ENCODE data around the gene ZEB2. TPM values are rescaled to one million over a fixed set of nuclear protein-coding genes. Genes with fewer than 3 reads are reported as not detected.

The ZEB2 gene
- total and polyA plus RNA-seq, 10 of the 15 experiments (the other 5 are each of a cell fraction or from before 2014, with no cell fraction given) = 0.14 to 3.2 (median 0.84) TPM

DNA sequence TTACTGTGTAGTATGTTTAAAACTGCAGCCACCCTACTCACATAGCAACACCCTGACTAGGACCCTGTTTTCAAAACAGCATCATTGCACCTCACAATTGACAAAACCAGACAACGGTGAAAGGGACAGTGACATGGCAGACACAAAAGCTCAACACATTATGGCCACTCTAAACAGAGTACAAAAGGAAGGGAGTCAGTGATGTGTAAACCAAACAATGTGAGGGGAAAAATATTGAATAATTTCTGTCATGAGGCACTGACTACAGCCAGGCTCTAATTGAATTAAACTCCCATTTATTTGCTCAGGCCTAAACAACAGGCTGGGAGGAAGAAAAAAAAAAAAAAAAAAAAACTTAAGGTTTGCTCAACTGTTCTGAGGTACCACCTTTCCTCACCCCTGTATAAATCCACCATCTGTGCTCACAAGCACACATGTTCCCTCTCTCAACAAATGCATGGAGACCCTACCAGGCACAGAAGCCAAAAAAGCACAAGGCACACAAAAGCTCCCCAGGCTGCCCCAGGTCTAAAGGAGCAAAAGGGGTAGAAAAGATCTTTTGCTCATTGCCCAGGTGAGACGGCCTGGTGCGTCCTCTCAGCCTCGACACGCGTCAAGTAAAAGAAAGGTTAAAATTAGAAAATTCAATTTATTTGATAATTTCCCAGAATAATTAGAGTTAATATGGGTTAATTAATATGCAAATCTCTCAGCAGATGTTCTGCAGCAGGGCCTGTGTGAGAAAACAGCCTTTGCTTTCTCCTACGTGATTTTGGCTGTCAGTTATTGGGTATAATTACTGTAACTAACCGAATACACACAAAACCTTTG lies 80.9 kb downstream of the ZEB2 start:
- H2AFZ ChIP-seq (ENCODE audit: control insufficient read depth, low read depth, low read length) = no peak overlapping the region
- FAIRE-seq (no peak), DNase-seq (ENCODE audit: low read depth, low spot score) (no peak), ATAC-seq (no peak)
- in situ Hi-C loops (cut with MboI) = no loop called here
- H3K36me3 ChIP-seq (ENCODE audit: control insufficient read depth in 2 of 2, insufficient read depth in 2 of 2, low read length in 1 of 2) = no peaks in the 10 kb centered on the region
- H4K20me1 ChIP-seq (ENCODE audit: control insufficient read depth, insufficient read depth) = no peaks in the 10 kb centered on the region
- no peak overlapping the region for H3K9ac ChIP-seq (ENCODE audit: control insufficient read depth, insufficient read depth, low read length)
- H3K79me2 ChIP-seq (ENCODE audit: control insufficient read depth, insufficient read depth, low read length) = no peaks in the 10 kb centered on the region
- ChIA-PET POLR2A (no interaction called here), CTCF (interaction anchor here (5.5 kb wide), 1 partner anchor 10 kb away, joined by 32 read pairs; no protein-coding TSS in a partner anchor), RAD21 (ENCODE audit: unreplicated experiment) (interaction anchor here (1.4 kb wide), 1 partner anchor 10 kb away, joined by 3 read pairs; no protein-coding TSS in a partner anchor), SMC1A (ENCODE audit: uncharacterized antibody, unreplicated experiment) (interaction anchor here (0.5 to 2.5 kb wide), 5 partner anchors 9 to 173 kb away, joined by 3 to 8 read pairs (median 3); no protein-coding TSS in a partner anchor)
- TF ChIP-seq RFX5 (IDR thresholded peaks at IDR 0.05; ENCODE audit: low read depth, low read length) (no peak), IKZF2 (IDR thresholded peaks at IDR 0.05) (no peak), JUNB (IDR thresholded peaks at IDR 0.05) (no peak), HDAC6 (IDR thresholded peaks at IDR 0.05; ENCODE audit: unreplicated experiment) (no peak), STAT3 (IDR thresholded peaks at IDR 0.05; ENCODE audit: low read depth, low read length) (no peak), NR2C1 (IDR thresholded peaks at IDR 0.05) (no peak), POU2F2 (IDR thresholded peaks at IDR 0.05; ENCODE audit: borderline replicate concordance, low read depth, low read length) (no peak), BMI1 (IDR thresholded peaks at IDR 0.05; ENCODE audit: borderline replicate concordance) (no peak), ZNF622 (IDR thresholded peaks at IDR 0.05) (no peak)
- TF ChIP-seq, protein P1, sequence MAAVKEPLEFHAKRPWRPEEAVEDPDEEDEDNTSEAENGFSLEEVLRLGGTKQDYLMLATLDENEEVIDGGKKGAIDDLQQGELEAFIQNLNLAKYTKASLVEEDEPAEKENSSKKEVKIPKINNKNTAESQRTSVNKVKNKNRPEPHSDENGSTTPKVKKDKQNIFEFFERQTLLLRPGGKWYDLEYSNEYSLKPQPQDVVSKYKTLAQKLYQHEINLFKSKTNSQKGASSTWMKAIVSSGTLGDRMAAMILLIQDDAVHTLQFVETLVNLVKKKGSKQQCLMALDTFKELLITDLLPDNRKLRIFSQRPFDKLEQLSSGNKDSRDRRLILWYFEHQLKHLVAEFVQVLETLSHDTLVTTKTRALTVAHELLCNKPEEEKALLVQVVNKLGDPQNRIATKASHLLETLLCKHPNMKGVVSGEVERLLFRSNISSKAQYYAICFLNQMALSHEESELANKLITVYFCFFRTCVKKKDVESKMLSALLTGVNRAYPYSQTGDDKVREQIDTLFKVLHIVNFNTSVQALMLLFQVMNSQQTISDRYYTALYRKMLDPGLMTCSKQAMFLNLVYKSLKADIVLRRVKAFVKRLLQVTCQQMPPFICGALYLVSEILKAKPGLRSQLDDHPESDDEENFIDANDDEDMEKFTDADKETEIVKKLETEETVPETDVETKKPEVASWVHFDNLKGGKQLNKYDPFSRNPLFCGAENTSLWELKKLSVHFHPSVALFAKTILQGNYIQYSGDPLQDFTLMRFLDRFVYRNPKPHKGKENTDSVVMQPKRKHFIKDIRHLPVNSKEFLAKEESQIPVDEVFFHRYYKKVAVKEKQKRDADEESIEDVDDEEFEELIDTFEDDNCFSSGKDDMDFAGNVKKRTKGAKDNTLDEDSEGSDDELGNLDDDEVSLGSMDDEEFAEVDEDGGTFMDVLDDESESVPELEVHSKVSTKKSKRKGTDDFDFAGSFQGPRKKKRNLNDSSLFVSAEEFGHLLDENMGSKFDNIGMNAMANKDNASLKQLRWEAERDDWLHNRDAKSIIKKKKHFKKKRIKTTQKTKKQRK (IDR thresholded peaks at IDR 0.05; ENCODE audit: low read depth, low read length) = no peak
- TF ChIP-seq, protein P2, sequence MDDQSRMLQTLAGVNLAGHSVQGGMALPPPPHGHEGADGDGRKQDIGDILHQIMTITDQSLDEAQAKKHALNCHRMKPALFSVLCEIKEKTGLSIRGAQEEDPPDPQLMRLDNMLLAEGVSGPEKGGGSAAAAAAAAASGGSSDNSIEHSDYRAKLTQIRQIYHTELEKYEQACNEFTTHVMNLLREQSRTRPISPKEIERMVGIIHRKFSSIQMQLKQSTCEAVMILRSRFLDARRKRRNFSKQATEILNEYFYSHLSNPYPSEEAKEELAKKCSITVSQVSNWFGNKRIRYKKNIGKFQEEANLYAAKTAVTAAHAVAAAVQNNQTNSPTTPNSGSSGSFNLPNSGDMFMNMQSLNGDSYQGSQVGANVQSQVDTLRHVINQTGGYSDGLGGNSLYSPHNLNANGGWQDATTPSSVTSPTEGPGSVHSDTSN (IDR thresholded peaks at IDR 0.05; ENCODE audit: insufficient replicate concordance, low read depth, low read length) = no peak
- TF ChIP-seq, protein P3, sequence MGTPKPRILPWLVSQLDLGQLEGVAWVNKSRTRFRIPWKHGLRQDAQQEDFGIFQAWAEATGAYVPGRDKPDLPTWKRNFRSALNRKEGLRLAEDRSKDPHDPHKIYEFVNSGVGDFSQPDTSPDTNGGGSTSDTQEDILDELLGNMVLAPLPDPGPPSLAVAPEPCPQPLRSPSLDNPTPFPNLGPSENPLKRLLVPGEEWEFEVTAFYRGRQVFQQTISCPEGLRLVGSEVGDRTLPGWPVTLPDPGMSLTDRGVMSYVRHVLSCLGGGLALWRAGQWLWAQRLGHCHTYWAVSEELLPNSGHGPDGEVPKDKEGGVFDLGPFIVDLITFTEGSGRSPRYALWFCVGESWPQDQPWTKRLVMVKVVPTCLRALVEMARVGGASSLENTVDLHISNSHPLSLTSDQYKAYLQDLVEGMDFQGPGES (IDR thresholded peaks at IDR 0.05) = no peak
- TF ChIP-seq, protein P4, sequence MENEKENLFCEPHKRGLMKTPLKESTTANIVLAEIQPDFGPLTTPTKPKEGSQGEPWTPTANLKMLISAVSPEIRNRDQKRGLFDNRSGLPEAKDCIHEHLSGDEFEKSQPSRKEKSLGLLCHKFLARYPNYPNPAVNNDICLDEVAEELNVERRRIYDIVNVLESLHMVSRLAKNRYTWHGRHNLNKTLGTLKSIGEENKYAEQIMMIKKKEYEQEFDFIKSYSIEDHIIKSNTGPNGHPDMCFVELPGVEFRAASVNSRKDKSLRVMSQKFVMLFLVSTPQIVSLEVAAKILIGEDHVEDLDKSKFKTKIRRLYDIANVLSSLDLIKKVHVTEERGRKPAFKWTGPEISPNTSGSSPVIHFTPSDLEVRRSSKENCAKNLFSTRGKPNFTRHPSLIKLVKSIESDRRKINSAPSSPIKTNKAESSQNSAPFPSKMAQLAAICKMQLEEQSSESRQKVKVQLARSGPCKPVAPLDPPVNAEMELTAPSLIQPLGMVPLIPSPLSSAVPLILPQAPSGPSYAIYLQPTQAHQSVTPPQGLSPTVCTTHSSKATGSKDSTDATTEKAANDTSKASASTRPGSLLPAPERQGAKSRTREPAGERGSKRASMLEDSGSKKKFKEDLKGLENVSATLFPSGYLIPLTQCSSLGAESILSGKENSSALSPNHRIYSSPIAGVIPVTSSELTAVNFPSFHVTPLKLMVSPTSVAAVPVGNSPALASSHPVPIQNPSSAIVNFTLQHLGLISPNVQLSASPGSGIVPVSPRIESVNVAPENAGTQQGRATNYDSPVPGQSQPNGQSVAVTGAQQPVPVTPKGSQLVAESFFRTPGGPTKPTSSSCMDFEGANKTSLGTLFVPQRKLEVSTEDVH (IDR thresholded peaks at IDR 0.05; ENCODE audit: low read depth, partially characterized antibody) = no peak
- intact Hi-C loops (cut with micrococcal nuclease; ENCODE audit: unreplicated experiment) = no loop called here
- H3K4me1 ChIP-seq (ENCODE audit: control insufficient read depth, insufficient read depth, low read length) = no peaks in the 10 kb centered on the region
- H3K9me3 ChIP-seq (replicated peaks; ENCODE audit: control insufficient read depth, insufficient read depth, low read length) = no peaks in the 10 kb centered on the region
- WGBS (ENCODE audit: insufficient coverage, insufficient replicate concordance, low lambda C conversion rate, missing lambda C conversion rate) = 77% methylated on average over 8 of the region's 8 CpGs
- no peak overlapping the region for H3K4me2 ChIP-seq (ENCODE audit: control insufficient read depth, insufficient read depth)
- H3K27ac ChIP-seq (ENCODE audit: control insufficient read depth, insufficient read depth) = no peak overlapping the region
- H3K4me3 ChIP-seq = no peak overlapping the region
- no TSS peak for BruUV-seq (replicated peaks)
- peaks cover 0 to 2% of the 10 kb centered on the region in 2 experiments; a peak in 1 of 4 replicates for H3K27me3 ChIP-seq (replicated peaks in 1 of 2; ENCODE audit: control insufficient read depth in 2 of 2, insufficient read depth in 2 of 2, low read length in 1 of 2)

All from GM12878 (cell line).